GM12878 (cell line): Measurements from ENCODE around the gene RMDN3. TPM values are rescaled to one million over a fixed set of nuclear protein-coding genes. Genes with fewer than 3 reads are reported as not detected.

Experiments
- BACH1 ChIP-seq: fragments of 450-650 bp; IDR thresholded peaks from 2 replicates; pipeline ENCODE4 v1.6.1; 2017; ENCODE audit warnings: mild to moderate bottlenecking, borderline replicate concordance
- BCL11A ChIP-seq: IDR thresholded peaks from 2 replicates; pipeline ENCODE4 v1.6.1; 2011; ENCODE audit warnings: low read depth, low read length
- CBFB ChIP-seq: IDR thresholded peaks from 2 replicates; pipeline ENCODE4 v1.6.1; 2016; ENCODE audit warnings: antibody characterized with exemption, low read depth
- E4F1 ChIP-seq: fragments of 450-650 bp; IDR thresholded peaks from 2 replicates; pipeline ENCODE4 v1.6.1; 2018; ENCODE audit warnings: borderline replicate concordance, mild to moderate bottlenecking; ENCODE audit not compliant: partially characterized antibody
- FOXK2 ChIP-seq: fragments of 450-650 bp; IDR thresholded peaks from 2 replicates; pipeline ENCODE4 v1.6.1; 2017; ENCODE audit warnings: mild to moderate bottlenecking, moderate library complexity
- MEF2A ChIP-seq: IDR thresholded peaks from 2 replicates; pipeline ENCODE4 v1.6.1; 2011; ENCODE audit warnings: low read depth, mild to moderate bottlenecking, low read length, moderate library complexity; ENCODE audit not compliant: insufficient read depth
- NR2C2 ChIP-seq: IDR thresholded peaks from 2 replicates; pipeline ENCODE4 v1.6.1; 2011; ENCODE audit warnings: borderline replicate concordance, low read depth; ENCODE audit not compliant: control insufficient read depth, insufficient read length
- RAD21 ChIP-seq: IDR thresholded peaks from 2 replicates; pipeline ENCODE4 v1.6.1; 2011; ENCODE audit warnings: mild to moderate bottlenecking, low read depth, low read length, moderate library complexity; ENCODE audit not compliant: insufficient read depth
- SMAD1 ChIP-seq: fragments of 450-650 bp; IDR thresholded peaks from 2 replicates; pipeline ENCODE4 v1.6.1; 2018; ENCODE audit warnings: mild to moderate bottlenecking, low read depth; ENCODE audit not compliant: partially characterized antibody
- ZBTB33 ChIP-seq: fragments of 450-650 bp; IDR thresholded peaks from 2 replicates; pipeline ENCODE4 v1.6.1; 2017; ENCODE audit warnings: mild to moderate bottlenecking
- ZBTB40 ChIP-seq: fragments of 450-650 bp; IDR thresholded peaks from 2 replicates; pipeline ENCODE4 v1.6.1; 2016; ENCODE audit warnings: mild to moderate bottlenecking, moderate library complexity, borderline replicate concordance
- ZNF24 ChIP-seq: fragments of 450-650 bp; IDR thresholded peaks from 2 replicates; pipeline ENCODE4 v1.6.1; 2017; ENCODE audit warnings: antibody characterized with exemption, mild to moderate bottlenecking
- polyA plus RNA-seq, 11 experiments: library from polyadenylated mRNA; depleted of rRNA in 4 of 11; unstranded in 6 of 11; stranded (reverse) in 5 of 11; fragments of >200 nt; fragmentation: Nextera tagmentation in 4 of 11; fragmentation: Illumina TruSeq in 1 of 11; extraction: Ambion mirVana in 4 of 11; extraction: Trizol in 1 of 11; gene quantifications; 1 replicate in 1 of 11; 2 replicates in 10 of 11; pipeline versions ENCODE4 v1.2.1 to v1.2.3, GENCODE V29; 2011 to 2016; ENCODE audit warnings: inconsistent platforms in 2 of 11, missing spikeins in 2 of 11, low read depth in 1 of 11
- total RNA-seq, 4 experiments: library from RNA; depleted of rRNA in 3 of 4; stranded (reverse); fragments of >200 nt in 3 of 4; fragmentation: Illumina TruSeq in 1 of 4; extraction: Trizol in 1 of 4; gene quantifications; 2 replicates each; pipeline versions ENCODE4 v1.2.1 to v1.2.3, GENCODE V29; 2013 to 2021
- TF ChIP-seq, protein P1 (sequence below): fragments of 450-650 bp; IDR thresholded peaks from 2 replicates; pipeline ENCODE4 v1.6.1; 2017; ENCODE audit warnings: mild to moderate bottlenecking, moderate library complexity
- TF ChIP-seq, protein P2 (sequence below): IDR thresholded peaks from 2 replicates; pipeline ENCODE4 v1.6.1; 2011; ENCODE audit warnings: borderline replicate concordance, low read depth, mild to moderate bottlenecking, moderate library complexity, low read length; ENCODE audit not compliant: insufficient read depth, poor library complexity, severe bottlenecking

Gene RMDN3
- total and polyA plus RNA-seq, 10 of the 15 experiments (the other 5 are each of a cell fraction or from before 2014, with no cell fraction given): 5.7 to 44.4 (median 20.3) TPM

- no peak for TF ChIP-seq BCL11A
- TF ChIP-seq, protein P1, sequence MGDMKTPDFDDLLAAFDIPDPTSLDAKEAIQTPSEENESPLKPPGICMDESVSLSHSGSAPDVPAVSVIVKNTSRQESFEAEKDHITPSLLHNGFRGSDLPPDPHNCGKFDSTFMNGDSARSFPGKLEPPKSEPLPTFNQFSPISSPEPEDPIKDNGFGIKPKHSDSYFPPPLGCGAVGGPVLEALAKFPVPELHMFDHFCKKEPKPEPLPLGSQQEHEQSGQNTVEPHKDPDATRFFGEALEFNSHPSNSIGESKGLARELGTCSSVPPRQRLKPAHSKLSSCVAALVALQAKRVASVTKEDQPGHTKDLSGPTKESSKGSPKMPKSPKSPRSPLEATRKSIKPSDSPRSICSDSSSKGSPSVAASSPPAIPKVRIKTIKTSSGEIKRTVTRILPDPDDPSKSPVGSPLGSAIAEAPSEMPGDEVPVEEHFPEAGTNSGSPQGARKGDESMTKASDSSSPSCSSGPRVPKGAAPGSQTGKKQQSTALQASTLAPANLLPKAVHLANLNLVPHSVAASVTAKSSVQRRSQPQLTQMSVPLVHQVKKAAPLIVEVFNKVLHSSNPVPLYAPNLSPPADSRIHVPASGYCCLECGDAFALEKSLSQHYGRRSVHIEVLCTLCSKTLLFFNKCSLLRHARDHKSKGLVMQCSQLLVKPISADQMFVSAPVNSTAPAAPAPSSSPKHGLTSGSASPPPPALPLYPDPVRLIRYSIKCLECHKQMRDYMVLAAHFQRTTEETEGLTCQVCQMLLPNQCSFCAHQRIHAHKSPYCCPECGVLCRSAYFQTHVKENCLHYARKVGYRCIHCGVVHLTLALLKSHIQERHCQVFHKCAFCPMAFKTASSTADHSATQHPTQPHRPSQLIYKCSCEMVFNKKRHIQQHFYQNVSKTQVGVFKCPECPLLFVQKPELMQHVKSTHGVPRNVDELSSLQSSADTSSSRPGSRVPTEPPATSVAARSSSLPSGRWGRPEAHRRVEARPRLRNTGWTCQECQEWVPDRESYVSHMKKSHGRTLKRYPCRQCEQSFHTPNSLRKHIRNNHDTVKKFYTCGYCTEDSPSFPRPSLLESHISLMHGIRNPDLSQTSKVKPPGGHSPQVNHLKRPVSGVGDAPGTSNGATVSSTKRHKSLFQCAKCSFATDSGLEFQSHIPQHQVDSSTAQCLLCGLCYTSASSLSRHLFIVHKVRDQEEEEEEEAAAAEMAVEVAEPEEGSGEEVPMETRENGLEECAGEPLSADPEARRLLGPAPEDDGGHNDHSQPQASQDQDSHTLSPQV: no peak
- no peak for TF ChIP-seq SMAD1
- no peak for TF ChIP-seq ZNF24
- no peak for TF ChIP-seq MEF2A
- no peak for TF ChIP-seq CBFB
- TF ChIP-seq NR2C2: no peak
- TF ChIP-seq FOXK2: no peak
- TF ChIP-seq E4F1: no peak
- TF ChIP-seq RAD21: no peak
- no peak for TF ChIP-seq ZBTB33
- TF ChIP-seq, protein P2, sequence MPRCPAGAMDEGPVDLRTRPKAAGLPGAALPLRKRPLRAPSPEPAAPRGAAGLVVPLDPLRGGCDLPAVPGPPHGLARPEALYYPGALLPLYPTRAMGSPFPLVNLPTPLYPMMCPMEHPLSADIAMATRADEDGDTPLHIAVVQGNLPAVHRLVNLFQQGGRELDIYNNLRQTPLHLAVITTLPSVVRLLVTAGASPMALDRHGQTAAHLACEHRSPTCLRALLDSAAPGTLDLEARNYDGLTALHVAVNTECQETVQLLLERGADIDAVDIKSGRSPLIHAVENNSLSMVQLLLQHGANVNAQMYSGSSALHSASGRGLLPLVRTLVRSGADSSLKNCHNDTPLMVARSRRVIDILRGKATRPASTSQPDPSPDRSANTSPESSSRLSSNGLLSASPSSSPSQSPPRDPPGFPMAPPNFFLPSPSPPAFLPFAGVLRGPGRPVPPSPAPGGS: peak; percentile 25
- TF ChIP-seq ZBTB40: no peak
- TF ChIP-seq BACH1: peak; percentile 78; the same call in 1 of the 2 replicates
These were observed 9.0 kb upstream of the RMDN3 start, which contains the start of gene GCHFR (continued) for GRCh38 chr15:40763801-40764628.
